HG03025 (cell line): Measurements from ENCODE around the gene COL2A1.

ENCODE experiments used
- ATAC-seq: cut with Tn5 transposase; IDR thresholded peaks from one replicate; pipeline ENCODE4 v1.9.1; 2021; ENCODE audit warnings: mild to moderate bottlenecking, moderate library complexity; ENCODE audit not compliant: unreplicated experiment, low FRiP score

The COL2A1 gene

GRCh38 chr12:48015954-48016353 is 11.7 kb upstream of the COL2A1 start:
- no peak for ATAC-seq

- no peak for ATAC-seq
Observed at GRCh38 chr12:48015129-48015528, 10.9 kb upstream of the COL2A1 start.

GRCh38 chr12:48013287-48013686 is 9.0 kb upstream of the COL2A1 start:
- ATAC-seq = no peak

GRCh38 chr12:48012070-48012469 is 7.8 kb upstream of the COL2A1 start:
- ATAC-seq = no peak

- no peak for ATAC-seq
Observed at GRCh38 chr12:48010366-48010970, 6.2 kb upstream of the COL2A1 start.

GRCh38 chr12:48009471-48009870 is 5.2 kb upstream of the COL2A1 start:
- no peak for ATAC-seq

- no peak for ATAC-seq
Observed at GRCh38 chr12:48008950-48009349, 4.7 kb upstream of the COL2A1 start.

GRCh38 chr12:48008349-48008748 is 4.1 kb upstream of the COL2A1 start:
- no peak for ATAC-seq

- no peak for ATAC-seq
Observed at GRCh38 chr12:48007206-48007605, 2.9 kb upstream of the COL2A1 start.

GRCh38 chr12:48005750-48006021 is 1.4 kb upstream of the COL2A1 start:
- no peak for ATAC-seq

- ATAC-seq = no peak
Observed at GRCh38 chr12:48005001-48005749, 899 bp upstream of the COL2A1 start.

GRCh38 chr12:48003226-48004052 is 837 bp downstream of the COL2A1 start:
- no peak for ATAC-seq

GRCh38 chr12:48002773-48003218 is 1.5 kb downstream of the COL2A1 start:
- ATAC-seq = no peak

- ATAC-seq = no peak
Observed at GRCh38 chr12:48002414-48002730, 1.9 kb downstream of the COL2A1 start.

GRCh38 chr12:48001505-48002413 is 2.5 kb downstream of the COL2A1 start:
- no peak for ATAC-seq

GRCh38 chr12:48000878-48001504 is 3.3 kb downstream of the COL2A1 start:
- ATAC-seq = no peak

GRCh38 chr12:47999816-48000215 is 4.5 kb downstream of the COL2A1 start:
- no peak for ATAC-seq

- ATAC-seq = no peak
Observed at GRCh38 chr12:47997321-47997720, 7.0 kb downstream of the COL2A1 start.

- ATAC-seq = no peak
Observed at GRCh38 chr12:47995981-47996401, 8.3 kb downstream of the COL2A1 start.

GRCh38 chr12:47993491-47993890 is 10.8 kb downstream of the COL2A1 start:
- ATAC-seq = no peak
